ENCODE results near the gene RFC1. TPM values are rescaled to one million over a fixed set of nuclear protein-coding genes. Genes with fewer than 3 reads are reported as not detected.
"Not testable (repeated sequence)": the region's sequence is repeated elsewhere in the genome, so short reads cannot be mapped to it uniquely, and the experiment has no call there.

The RFC1 gene
- total RNA-seq, 1 donor, result 49.9 TPM

GRCh38 chr4:39375478-39375877, 9.3 kb upstream of the RFC1 start:
- Histone ChIP-seq H3K4me1 (ENCODE audit: insufficient read depth, low read length) (no peaks in the 10 kb centered on the region), H3K27me3 (ENCODE audit: insufficient read depth, low read length) (peaks cover 6% of the 10 kb centered on the region), H3K79me2 (ENCODE audit: insufficient read depth, low read length) (no peaks in the 10 kb centered on the region), H2AFZ (ENCODE audit: low read length) (no peak overlapping the region), H3K9me3 (ENCODE audit: low read depth, low read length) (no peaks in the 10 kb centered on the region), H4K20me1 (ENCODE audit: insufficient read depth, low read length) (no peaks in the 10 kb centered on the region), H3K36me3 (ENCODE audit: insufficient read depth, low read length) (no peaks in the 10 kb centered on the region), H3K4me3 (ENCODE audit: insufficient read depth, low read length) (no peak overlapping the region), H3K4me2 (ENCODE audit: insufficient read depth, low read length) (no peak overlapping the region), H3K27ac (ENCODE audit: low read depth, low read length) (no peak overlapping the region)
- TF ChIP-seq CTCF (IDR thresholded peaks at IDR 0.05; ENCODE audit: extremely low read depth, low read depth, low read length), result no peak
- DNase-seq (ENCODE audit: insufficient read length, low spot score, missing footprints), result no peak

GRCh38 chr4:39371209-39371608, 5.0 kb upstream of the RFC1 start:
- H2AFZ ChIP-seq (ENCODE audit: low read length); H3K4me2 ChIP-seq (ENCODE audit: insufficient read depth, low read length); DNase-seq (ENCODE audit: insufficient read length, low spot score, missing footprints); H3K4me1 ChIP-seq (ENCODE audit: insufficient read depth, low read length); H3K36me3 ChIP-seq (ENCODE audit: insufficient read depth, low read length); H3K9me3 ChIP-seq (ENCODE audit: low read depth, low read length); H3K79me2 ChIP-seq (ENCODE audit: insufficient read depth, low read length); H3K27me3 ChIP-seq (ENCODE audit: insufficient read depth, low read length); H4K20me1 ChIP-seq (ENCODE audit: insufficient read depth, low read length); H3K27ac ChIP-seq (ENCODE audit: low read depth, low read length); H3K4me3 ChIP-seq (ENCODE audit: insufficient read depth, low read length): not testable (repeated sequence)

- Histone ChIP-seq H2AFZ (ENCODE audit: low read length) (no peak overlapping the region), H3K4me3 (ENCODE audit: insufficient read depth, low read length) (no peak overlapping the region), H3K79me2 (ENCODE audit: insufficient read depth, low read length) (peaks cover 21% of the 10 kb centered on the region), H3K4me2 (ENCODE audit: insufficient read depth, low read length) (no peak overlapping the region), H3K4me1 (ENCODE audit: insufficient read depth, low read length) (peaks cover 10% of the 10 kb centered on the region), H4K20me1 (ENCODE audit: insufficient read depth, low read length) (no peaks in the 10 kb centered on the region), H3K9me3 (ENCODE audit: low read depth, low read length) (no peaks in the 10 kb centered on the region), H3K27ac (ENCODE audit: low read depth, low read length) (no peak overlapping the region), H3K27me3 (ENCODE audit: insufficient read depth, low read length) (peaks cover 3% of the 10 kb centered on the region), H3K36me3 (ENCODE audit: insufficient read depth, low read length) (no peaks in the 10 kb centered on the region)
- no peak for TF ChIP-seq CTCF (IDR thresholded peaks at IDR 0.05; ENCODE audit: extremely low read depth, low read depth, low read length)
- DNase-seq (ENCODE audit: insufficient read length, low spot score, missing footprints), result no peak
These were observed 3.1 kb upstream of the RFC1 start for GRCh38 chr4:39369301-39369700.

- Histone ChIP-seq H4K20me1 (ENCODE audit: insufficient read depth, low read length) (no peaks in the 10 kb centered on the region), H3K9me3 (ENCODE audit: low read depth, low read length) (no peaks in the 10 kb centered on the region), H3K36me3 (ENCODE audit: insufficient read depth, low read length) (peaks cover 2% of the 10 kb centered on the region), H3K4me2 (ENCODE audit: insufficient read depth, low read length) (no peak overlapping the region), H2AFZ (ENCODE audit: low read length) (no peak overlapping the region), H3K4me3 (ENCODE audit: insufficient read depth, low read length) (no peak overlapping the region), H3K4me1 (ENCODE audit: insufficient read depth, low read length) (peaks cover 10% of the 10 kb centered on the region), H3K79me2 (ENCODE audit: insufficient read depth, low read length) (peaks cover 43% of the 10 kb centered on the region), H3K27me3 (ENCODE audit: insufficient read depth, low read length) (no peaks in the 10 kb centered on the region), H3K27ac (ENCODE audit: low read depth, low read length) (no peak overlapping the region)
- DNase-seq (ENCODE audit: insufficient read length, low spot score, missing footprints), result no peak
- TF ChIP-seq CTCF (IDR thresholded peaks at IDR 0.05; ENCODE audit: extremely low read depth, low read depth, low read length), result no peak
These were observed 1.0 kb upstream of the RFC1 start for GRCh38 chr4:39367166-39367565.
